Activated CD4-positive, alpha-beta memory T cell treated with anti-CD3 and anti-CD28 coated beads for 36 hours (primary cell): ENCODE results near the gene RSPH3. TPM values are rescaled to one million over a fixed set of nuclear protein-coding genes. Genes with fewer than 3 reads are reported as not detected.

Experiments
- CTCF ChIA-PET: fragments of 350-600 bp; sonication (Branson Sonifier 250); formaldehyde crosslinking; loops from one replicate; lab custom pipeline; 2021; ENCODE audit warnings: antibody characterized with exemption, inconsistent platforms; lab: Charles Lee
- POLR2A ChIA-PET: fragments of 350-600 bp; sonication (Branson Sonifier 250); formaldehyde crosslinking; loops from one replicate; lab custom pipeline; 2021; ENCODE audit warnings: antibody characterized with exemption; lab: Charles Lee
- DNase-seq: peaks from one replicate; pipeline ENCODE4 v3.0.0-alpha.2; 2020
- H3K27ac Mint-ChIP-seq: one replicate; pipeline ENCODE4 v1.8.0; 2021; ENCODE audit warnings: mixed read lengths
- H3K27me3 Mint-ChIP-seq: one replicate; pipeline ENCODE4 v1.8.0; 2021; ENCODE audit warnings: mixed read lengths
- H3K36me3 Mint-ChIP-seq: one replicate; pipeline ENCODE4 v1.8.0; 2021; ENCODE audit warnings: mixed read lengths
- H3K4me1 Mint-ChIP-seq: one replicate; pipeline ENCODE4 v1.8.0; 2021; ENCODE audit warnings: low read depth, mixed read lengths
- H3K4me3 Mint-ChIP-seq: one replicate; pipeline ENCODE4 v1.8.0; 2021; ENCODE audit warnings: mild to moderate bottlenecking, mixed read lengths
- H3K9me3 Mint-ChIP-seq: one replicate; pipeline ENCODE4 v1.8.0; 2021; ENCODE audit warnings: mixed read lengths
- intact Hi-C: fragments of 100-400 bp; cut with micrococcal nuclease; formaldehyde crosslinking; loops from one replicate; pipeline ENCODE4 v1.15.1; 2023
- total RNA-seq, 2 experiments: library from RNA; stranded (reverse); gene quantifications; one replicate each; pipeline ENCODE4 v1.2.3, GENCODE V29; 2021

RSPH3 gene
- total RNA-seq, 2 experiments from 2014 or later, result 6.1 to 6.8 TPM

GRCh38 chr6:158924499-158925455 lies 75.2 kb downstream of the RSPH3 start:
- DNase-seq, result no peak
- intact Hi-C loops, result no loop called here
- H3K27me3 Mint-ChIP-seq, result no peaks in the 10 kb centered on the region
- no peaks in the 10 kb centered on the region for H3K36me3 Mint-ChIP-seq
- peaks cover 6% of the 10 kb centered on the region for H3K4me1 Mint-ChIP-seq
- ChIA-PET POLR2A (no interaction called here), CTCF (no interaction called here)
- no peaks in the 10 kb centered on the region for H3K9me3 Mint-ChIP-seq
- H3K27ac Mint-ChIP-seq, result no peak overlapping the region
- H3K4me3 Mint-ChIP-seq, result no peak overlapping the region

- Mint-ChIP-seq H3K27ac (no peak overlapping the region), H3K36me3 (no peaks in the 10 kb centered on the region), H3K4me3 (no peak overlapping the region), H3K27me3 (no peaks in the 10 kb centered on the region), H3K9me3 (no peaks in the 10 kb centered on the region), H3K4me1 (peaks cover 6% of the 10 kb centered on the region)
- CTCF ChIA-PET, result no interaction called here
- no peak for DNase-seq
- POLR2A ChIA-PET, result no interaction called here
- intact Hi-C loops, result no loop called here
Observed at GRCh38 chr6:158923805-158924498, 76.0 kb downstream of the RSPH3 start.

Other genes with a start within 250 kb of the RSPH3 start
- 100 to 1,000 TPM; 255 to 256 TPM for gene EZR, start 180.8 kb downstream of the RSPH3 start, total RNA-seq
- gene TAGAP, start 44.8 kb upstream of the RSPH3 start, total RNA-seq, result 10 to 100 TPM; 40.1 to 41.6 TPM
- gene FNDC1, start 169.2 kb upstream of the RSPH3 start, total RNA-seq, result not detected